Endothelial cell of umbilical vein (primary cell): ENCODE measurements around the gene GAP43. TPM values are rescaled to one million over a fixed set of nuclear protein-coding genes. Genes with fewer than 3 reads are reported as not detected.

Experiments used
- BruUV-seq: library from RNA; stranded (reverse); fragments of 400-500 nt; replicated peaks from 2 replicates; lab custom pipeline; 2021; lab: Mats Ljungman, UMichigan
- CTCF ChIA-PET: fragments of 300-600, 350-600 bp; sonication (Branson Sonifier 250); formaldehyde crosslinking; loops from one replicate; lab custom pipeline; 2021; ENCODE audit warnings: antibody characterized with exemption, inconsistent platforms; lab: Charles Lee
- POLR2A ChIA-PET: fragments of 300-600, 350-600 bp; sonication (Branson Sonifier 250); formaldehyde crosslinking; loops from one replicate; lab custom pipeline; 2021; ENCODE audit warnings: antibody characterized with exemption, inconsistent platforms; lab: Charles Lee
- DNase-seq: peaks from one replicate; pipeline ENCODE4 v3.0.0-alpha.2; 2011; ENCODE audit warnings: low read depth, low spot score
- FAIRE-seq: peaks from 2 replicates; lab custom pipeline; 2011; peaks lifted over from hg19 to GRCh38; lab: Jason Lieb, UNC
- H2AFZ ChIP-seq: 2 replicates; pipeline ENCODE4 v1.6.0; 2012; ENCODE audit warnings: low read depth, low read length, control low read depth, inconsistent platforms
- H3K27ac ChIP-seq: 2 replicates; pipeline ENCODE4 v1.5.1; 2011; ENCODE audit warnings: low read depth, mild to moderate bottlenecking, control low read depth, low read length, moderate library complexity; ENCODE audit not compliant: insufficient read depth
- H3K27me3 ChIP-seq, 2 experiments: 2 replicates each; pipeline versions ENCODE4 v1.6.0 to v1.6.1; 2011; ENCODE audit warnings: low read length in 2 of 2, mixed read lengths in 1 of 2; ENCODE audit not compliant: control insufficient read depth in 2 of 2, insufficient read depth in 2 of 2
- H3K36me3 ChIP-seq, 2 experiments: 2 replicates in 1 of 2; 3 replicates in 1 of 2; pipeline ENCODE4 v1.5.1; 2011; ENCODE audit warnings: low read length in 2 of 2, mild to moderate bottlenecking in 1 of 2, moderate library complexity in 1 of 2; ENCODE audit not compliant: control insufficient read depth in 2 of 2, insufficient read depth in 2 of 2; ENCODE audit errors: extremely low read depth in 1 of 2
- H3K4me1 ChIP-seq: 3 replicates; pipeline ENCODE4 v1.5.1; 2011; ENCODE audit warnings: mild to moderate bottlenecking, low read length; ENCODE audit not compliant: control insufficient read depth, insufficient read depth; ENCODE audit errors: extremely low read depth
- H3K4me2 ChIP-seq: 2 replicates; pipeline ENCODE4 v1.6.1; 2011; ENCODE audit warnings: low read length, control low read depth, mixed read lengths; ENCODE audit not compliant: insufficient read depth
- H3K4me3 ChIP-seq, 3 experiments: fragments of 200-600 bp in 1 of 3; sonication (generic), shearing (Covaris generic) in 1 of 3; replicated peaks in 1 of 3; 2 replicates each; pipeline ENCODE4 v1.5.1; 2011 to 2016; ENCODE audit warnings: control low read depth in 3 of 3, low read length in 3 of 3, mild to moderate bottlenecking in 2 of 3, inconsistent platforms in 1 of 3, low read depth in 1 of 3, moderate library complexity in 1 of 3; ENCODE audit not compliant: insufficient read depth in 1 of 3
- H3K79me2 ChIP-seq: 2 replicates; pipeline ENCODE4 v1.6.0; 2012; ENCODE audit warnings: low read length, inconsistent platforms; ENCODE audit not compliant: control insufficient read depth, insufficient read depth
- H3K9ac ChIP-seq: replicated peaks from 2 replicates; pipeline ENCODE3; 2011; ENCODE audit warnings: low read length, control low read depth; ENCODE audit not compliant: insufficient read depth; ENCODE audit errors: extremely low read depth
- H3K9me1 ChIP-seq: replicated peaks from 3 replicates; pipeline ENCODE4 v1.6.0; 2011; ENCODE audit warnings: mild to moderate bottlenecking, low read length; ENCODE audit not compliant: control insufficient read depth, insufficient read depth; ENCODE audit errors: extremely low read depth
- H3K9me3 ChIP-seq: replicated peaks from 2 replicates; pipeline ENCODE4 v1.5.1; 2012; ENCODE audit warnings: low read length, inconsistent platforms; ENCODE audit not compliant: control insufficient read depth, insufficient read depth
- H4K20me1 ChIP-seq: replicated peaks from 2 replicates; pipeline ENCODE3; 2011; ENCODE audit warnings: mild to moderate bottlenecking, low read length; ENCODE audit not compliant: control insufficient read depth, insufficient read depth; ENCODE audit errors: extremely low read depth
- EZH2 ChIP-seq: IDR thresholded peaks from 2 replicates; pipeline ENCODE4 v1.6.1; 2012; ENCODE audit warnings: borderline replicate concordance, low read depth, mild to moderate bottlenecking, moderate library complexity, low read length, inconsistent platforms; ENCODE audit not compliant: severe bottlenecking
- FOS ChIP-seq: IDR thresholded peaks from 2 replicates; pipeline ENCODE4 v1.6.1; 2011; ENCODE audit warnings: mild to moderate bottlenecking, low read length, moderate library complexity, borderline replicate concordance; ENCODE audit not compliant: insufficient read depth
- JUN ChIP-seq: IDR thresholded peaks from 2 replicates; pipeline ENCODE4 v1.6.1; 2011; ENCODE audit warnings: borderline replicate concordance, low read depth; ENCODE audit not compliant: insufficient read length, insufficient read depth
- MYC ChIP-seq: IDR thresholded peaks from one replicate; pipeline ENCODE4 v1.6.1; 2011; ENCODE audit warnings: mild to moderate bottlenecking, low read depth, low read length
- POLR2A ChIP-seq: IDR thresholded peaks from 2 replicates; pipeline ENCODE4 v1.6.1; 2012; ENCODE audit warnings: low read depth, mild to moderate bottlenecking, control low read depth, low read length
- POLR2AphosphoS5 ChIP-seq: IDR thresholded peaks from 2 replicates; pipeline ENCODE4 v1.6.1; 2012; ENCODE audit warnings: low read depth, mild to moderate bottlenecking, control low read depth, low read length, moderate library complexity; ENCODE audit not compliant: insufficient read depth
- dilution Hi-C: fragments of 300-500 bp; cut with MboI; formaldehyde crosslinking; loops from one replicate; pipeline ENCODE4 v1.15.0; 2019; ENCODE audit warnings: low sequenced_read_pairs; ENCODE audit not compliant: extremely low pct_ligation_motif_present
- intact Hi-C: fragments of 100-400 bp; cut with micrococcal nuclease; formaldehyde crosslinking; loops from one replicate; pipeline ENCODE4 v1.10.0; 2022
- polyA plus RNA-seq, 4 experiments: library from polyadenylated mRNA; depleted of rRNA in 3 of 4; stranded (reverse) in 3 of 4; unstranded in 1 of 4; fragments of >200 nt; gene quantifications; 2 replicates each; pipeline versions ENCODE4 v1.2.1 to v1.2.3, GENCODE V29; 2011 to 2012; ENCODE audit warnings: missing spikeins in 1 of 4
- total RNA-seq: library from RNA; stranded (reverse); gene quantifications from 2 replicates; pipeline ENCODE4 v1.2.3, GENCODE V29; 2021
- TF ChIP-seq, protein P1 (sequence below): IDR thresholded peaks from 2 replicates; pipeline ENCODE4 v1.6.1; 2011; ENCODE audit not compliant: insufficient read depth, insufficient read length
- TF ChIP-seq, protein P2 (sequence below), 2 donors: IDR thresholded peaks; 1 replicate in 1 of 2; 2 replicates in 1 of 2; pipeline ENCODE4 v1.5.1; 2011; ENCODE audit warnings: low read length in 2 of 2, mild to moderate bottlenecking in 2 of 2, moderate library complexity in 2 of 2, control low read depth in 1 of 2, inconsistent platforms in 1 of 2, low read depth in 1 of 2; ENCODE audit not compliant: insufficient read depth in 1 of 2; ENCODE audit errors: extremely low read depth in 1 of 2

The GAP43 gene
- total and polyA plus RNA-seq, 2 donors (not counting 3 experiments of a cell fraction or from before 2014, with no cell fraction given) = 0.06 TPM; not detected in 1

DNA sequence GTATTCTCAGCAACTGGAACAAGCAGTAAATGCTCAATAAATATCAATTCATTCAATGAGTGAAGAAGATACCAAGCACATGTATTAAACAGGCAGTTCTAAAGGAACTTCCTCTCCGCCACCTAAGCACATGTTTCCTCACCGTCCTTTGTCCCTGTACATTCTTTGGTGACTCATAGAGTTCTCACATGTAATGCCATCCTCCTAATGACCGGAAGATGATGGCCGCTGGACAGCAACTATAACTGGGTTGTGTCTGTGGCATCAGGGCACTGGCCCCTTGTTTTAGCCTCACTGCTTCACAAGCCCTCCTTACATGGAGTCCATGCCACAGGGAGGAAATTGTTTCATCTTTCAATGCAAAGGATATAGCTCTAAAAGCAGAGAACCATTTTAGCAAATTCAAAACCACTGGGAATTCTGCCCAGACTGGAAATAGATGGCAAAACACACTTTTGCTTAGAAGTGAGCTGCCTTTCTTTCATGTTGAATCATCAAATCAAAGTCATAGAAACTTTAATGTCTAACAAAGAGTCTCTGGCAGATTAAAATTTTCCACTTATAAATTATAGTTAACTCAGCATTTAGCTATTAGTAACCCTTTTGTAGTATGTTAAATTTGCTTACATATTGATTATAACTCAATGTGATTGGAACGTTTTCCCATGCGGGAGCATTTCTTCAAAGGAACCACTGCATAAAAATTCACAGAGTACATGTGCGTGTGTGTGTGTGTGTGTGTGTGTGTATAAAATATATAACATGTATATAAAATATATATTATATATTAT, 74.1 kb downstream of the GAP43 start:
- no TSS peak for BruUV-seq
- Histone ChIP-seq H3K27ac (no peak overlapping the region), H3K4me3 (no peak overlapping the region), H3K9me1 (no peaks in the 10 kb centered on the region), H3K36me3 (no peaks in the 10 kb centered on the region), H2AFZ (no peak overlapping the region), H3K4me1 (no peaks in the 10 kb centered on the region), H3K9ac (no peak overlapping the region), H3K9me3 (no peaks in the 10 kb centered on the region), H3K79me2 (no peaks in the 10 kb centered on the region), H4K20me1 (no peaks in the 10 kb centered on the region), H3K4me2 (no peak overlapping the region), H3K27me3 (peaks cover 0 to 5% of the 10 kb centered on the region in 2 experiments)
- TF ChIP-seq POLR2AphosphoS5 (no peak), FOS (no peak)
- TF ChIP-seq, protein P1, sequence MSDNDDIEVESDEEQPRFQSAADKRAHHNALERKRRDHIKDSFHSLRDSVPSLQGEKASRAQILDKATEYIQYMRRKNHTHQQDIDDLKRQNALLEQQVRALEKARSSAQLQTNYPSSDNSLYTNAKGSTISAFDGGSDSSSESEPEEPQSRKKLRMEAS = no peak
- dilution Hi-C loops = no loop called here
- DNase-seq (no peak), FAIRE-seq (no peak)
- intact Hi-C loops = loop anchor here (10.0 kb wide), 1 partner anchor 183 kb away; no protein-coding TSS in a partner anchor
- CTCF ChIA-PET = interaction anchor here (0.9 to 1.8 kb wide), 2 partner anchors 87 to 480 kb away, joined by 3 to 6 read pairs; no protein-coding TSS in a partner anchor
- POLR2A ChIA-PET = no interaction called here

DNA sequence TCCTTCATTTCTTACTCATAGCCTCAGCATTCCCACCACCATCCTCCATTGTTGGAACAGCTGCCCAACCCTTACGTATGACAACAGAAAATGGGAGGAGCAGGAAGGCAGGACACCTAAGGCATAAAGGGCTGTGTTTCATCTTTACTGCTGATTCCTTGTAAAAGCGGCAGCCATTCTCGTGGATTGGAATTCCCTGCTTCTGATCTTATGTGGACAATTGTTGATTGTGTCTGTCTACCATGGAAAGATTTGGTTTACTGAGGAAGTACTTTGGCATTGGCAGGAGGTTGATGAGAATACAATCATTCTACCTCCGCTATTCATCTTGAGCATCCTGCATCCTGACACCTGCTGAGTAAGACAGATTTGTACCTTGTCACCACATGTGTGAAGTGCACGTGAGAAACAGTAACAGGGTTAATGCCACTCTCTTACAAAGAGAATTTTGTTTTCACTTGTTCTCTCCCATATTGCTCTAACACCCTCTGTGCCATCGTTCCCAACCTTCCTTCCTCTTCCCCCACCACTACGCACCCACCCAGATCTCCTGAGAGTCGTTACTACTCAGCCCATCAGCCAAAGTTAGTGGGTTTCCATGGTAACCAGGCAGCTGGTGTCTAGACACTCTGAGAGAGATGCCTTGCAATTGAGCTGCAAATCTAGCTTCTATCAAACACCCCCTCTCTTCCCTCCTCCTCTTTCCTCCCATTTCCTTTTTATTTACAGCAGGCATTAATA, 75.7 kb downstream of the GAP43 start:
- no peaks in the 10 kb centered on the region for H3K4me1 ChIP-seq
- H3K36me3 ChIP-seq = no peaks in the 10 kb centered on the region
- H3K4me3 ChIP-seq = no peak overlapping the region
- H3K9ac ChIP-seq = no peak overlapping the region
- H3K27me3 ChIP-seq = peaks cover 0 to 6% of the 10 kb centered on the region in 2 experiments
- intact Hi-C loops (loop anchor here (10.0 kb wide), 1 partner anchor 184 kb away; no protein-coding TSS in a partner anchor), dilution Hi-C loops (no loop called here)
- no peak overlapping the region for H3K4me2 ChIP-seq
- H2AFZ ChIP-seq = no peak overlapping the region
- no peaks in the 10 kb centered on the region for H3K79me2 ChIP-seq
- H3K27ac ChIP-seq = no peak overlapping the region
- DNase-seq (no peak), FAIRE-seq (no peak)
- no peaks in the 10 kb centered on the region for H3K9me3 ChIP-seq
- TF ChIP-seq JUN = no peak
- TF ChIP-seq, protein P1 = no peak
- TF ChIP-seq EZH2 = no peak
- TF ChIP-seq MYC = no peak
- TF ChIP-seq POLR2AphosphoS5 = no peak
- no peak for TF ChIP-seq FOS
- TF ChIP-seq, protein P2, sequence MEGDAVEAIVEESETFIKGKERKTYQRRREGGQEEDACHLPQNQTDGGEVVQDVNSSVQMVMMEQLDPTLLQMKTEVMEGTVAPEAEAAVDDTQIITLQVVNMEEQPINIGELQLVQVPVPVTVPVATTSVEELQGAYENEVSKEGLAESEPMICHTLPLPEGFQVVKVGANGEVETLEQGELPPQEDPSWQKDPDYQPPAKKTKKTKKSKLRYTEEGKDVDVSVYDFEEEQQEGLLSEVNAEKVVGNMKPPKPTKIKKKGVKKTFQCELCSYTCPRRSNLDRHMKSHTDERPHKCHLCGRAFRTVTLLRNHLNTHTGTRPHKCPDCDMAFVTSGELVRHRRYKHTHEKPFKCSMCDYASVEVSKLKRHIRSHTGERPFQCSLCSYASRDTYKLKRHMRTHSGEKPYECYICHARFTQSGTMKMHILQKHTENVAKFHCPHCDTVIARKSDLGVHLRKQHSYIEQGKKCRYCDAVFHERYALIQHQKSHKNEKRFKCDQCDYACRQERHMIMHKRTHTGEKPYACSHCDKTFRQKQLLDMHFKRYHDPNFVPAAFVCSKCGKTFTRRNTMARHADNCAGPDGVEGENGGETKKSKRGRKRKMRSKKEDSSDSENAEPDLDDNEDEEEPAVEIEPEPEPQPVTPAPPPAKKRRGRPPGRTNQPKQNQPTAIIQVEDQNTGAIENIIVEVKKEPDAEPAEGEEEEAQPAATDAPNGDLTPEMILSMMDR (IDR thresholded peaks at IDR 0.05; ENCODE audit: extremely low read depth in 1 of 2, insufficient read depth in 1 of 2, low read depth in 1 of 2, low read length in 2 of 2) = no peak
- no peak for TF ChIP-seq POLR2A
- CTCF ChIA-PET = interaction anchor here (1.8 kb wide), 1 partner anchor 482 kb away, joined by 6 read pairs; no protein-coding TSS in a partner anchor
- no peaks in the 10 kb centered on the region for H3K9me1 ChIP-seq
- no peaks in the 10 kb centered on the region for H4K20me1 ChIP-seq
- no TSS peak for BruUV-seq
- POLR2A ChIA-PET = no interaction called here
